Uterus (tissue), 2 donors: ENCODE results near the gene BAG2.

Experiments used
- POLR2A ChIP-seq, 2 donors: fragments of 450-650 bp; IDR thresholded peaks; one replicate each; pipeline ENCODE4 v1.6.1; 2016; ENCODE audit warnings: antibody characterized with exemption in 2 of 2, mild to moderate bottlenecking in 1 of 2, moderate library complexity in 1 of 2
- TF ChIP-seq, protein P1 (sequence below), 4 experiments: fragments of 200-600 bp in 2 of 4; fragments of 450-650 bp in 2 of 4; sonication (generic) in 2 of 4; IDR thresholded peaks; one replicate each; pipeline ENCODE4 v1.5.1; 2016 to 2019; ENCODE audit warnings: antibody characterized with exemption in 4 of 4, mild to moderate bottlenecking in 2 of 4, moderate library complexity in 1 of 4

DNA sequence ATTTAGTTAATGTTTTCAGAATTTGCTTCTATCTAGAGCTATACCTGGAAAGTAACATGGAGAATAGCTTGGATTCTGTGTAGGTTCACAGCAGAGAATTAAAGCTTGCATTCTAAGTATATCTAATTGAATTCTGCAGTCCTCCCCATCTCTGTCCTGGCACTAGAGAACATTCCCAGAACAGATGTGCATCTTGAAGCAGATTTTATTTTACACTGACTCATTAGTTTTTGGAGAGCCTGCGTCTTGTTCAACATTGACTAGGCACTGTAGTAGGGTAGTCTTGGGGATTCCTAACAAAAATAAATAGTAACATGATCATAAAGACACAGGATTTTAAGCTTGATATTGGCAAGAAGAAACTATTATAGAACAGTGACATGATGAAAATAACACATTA is 36.2 kb upstream of the BAG2 start:
- TF ChIP-seq, protein P1, sequence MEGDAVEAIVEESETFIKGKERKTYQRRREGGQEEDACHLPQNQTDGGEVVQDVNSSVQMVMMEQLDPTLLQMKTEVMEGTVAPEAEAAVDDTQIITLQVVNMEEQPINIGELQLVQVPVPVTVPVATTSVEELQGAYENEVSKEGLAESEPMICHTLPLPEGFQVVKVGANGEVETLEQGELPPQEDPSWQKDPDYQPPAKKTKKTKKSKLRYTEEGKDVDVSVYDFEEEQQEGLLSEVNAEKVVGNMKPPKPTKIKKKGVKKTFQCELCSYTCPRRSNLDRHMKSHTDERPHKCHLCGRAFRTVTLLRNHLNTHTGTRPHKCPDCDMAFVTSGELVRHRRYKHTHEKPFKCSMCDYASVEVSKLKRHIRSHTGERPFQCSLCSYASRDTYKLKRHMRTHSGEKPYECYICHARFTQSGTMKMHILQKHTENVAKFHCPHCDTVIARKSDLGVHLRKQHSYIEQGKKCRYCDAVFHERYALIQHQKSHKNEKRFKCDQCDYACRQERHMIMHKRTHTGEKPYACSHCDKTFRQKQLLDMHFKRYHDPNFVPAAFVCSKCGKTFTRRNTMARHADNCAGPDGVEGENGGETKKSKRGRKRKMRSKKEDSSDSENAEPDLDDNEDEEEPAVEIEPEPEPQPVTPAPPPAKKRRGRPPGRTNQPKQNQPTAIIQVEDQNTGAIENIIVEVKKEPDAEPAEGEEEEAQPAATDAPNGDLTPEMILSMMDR (IDR thresholded peaks at IDR 0.05): no peak
- no peak for TF ChIP-seq POLR2A (IDR thresholded peaks at IDR 0.05)
